GM12873 (cell line): ENCODE results near the gene SLC29A3.

Experiments used
- TF ChIP-seq, protein P1 (sequence below): IDR thresholded peaks from 2 replicates; pipeline ENCODE4 v1.5.1; 2012; ENCODE audit warnings: low read depth, mild to moderate bottlenecking, moderate library complexity, low read length, control low read depth; ENCODE audit not compliant: insufficient read depth; ENCODE audit errors: missing control alignments

Gene SLC29A3

GRCh38 chr10:71319042-71319799, at the start of gene SLC29A3:
TSS of gene SLC29A3 (plus strand) at chr10:71319259. CDS start at chr10:71319310, 51 bp downstream.
- TF ChIP-seq, protein P1, sequence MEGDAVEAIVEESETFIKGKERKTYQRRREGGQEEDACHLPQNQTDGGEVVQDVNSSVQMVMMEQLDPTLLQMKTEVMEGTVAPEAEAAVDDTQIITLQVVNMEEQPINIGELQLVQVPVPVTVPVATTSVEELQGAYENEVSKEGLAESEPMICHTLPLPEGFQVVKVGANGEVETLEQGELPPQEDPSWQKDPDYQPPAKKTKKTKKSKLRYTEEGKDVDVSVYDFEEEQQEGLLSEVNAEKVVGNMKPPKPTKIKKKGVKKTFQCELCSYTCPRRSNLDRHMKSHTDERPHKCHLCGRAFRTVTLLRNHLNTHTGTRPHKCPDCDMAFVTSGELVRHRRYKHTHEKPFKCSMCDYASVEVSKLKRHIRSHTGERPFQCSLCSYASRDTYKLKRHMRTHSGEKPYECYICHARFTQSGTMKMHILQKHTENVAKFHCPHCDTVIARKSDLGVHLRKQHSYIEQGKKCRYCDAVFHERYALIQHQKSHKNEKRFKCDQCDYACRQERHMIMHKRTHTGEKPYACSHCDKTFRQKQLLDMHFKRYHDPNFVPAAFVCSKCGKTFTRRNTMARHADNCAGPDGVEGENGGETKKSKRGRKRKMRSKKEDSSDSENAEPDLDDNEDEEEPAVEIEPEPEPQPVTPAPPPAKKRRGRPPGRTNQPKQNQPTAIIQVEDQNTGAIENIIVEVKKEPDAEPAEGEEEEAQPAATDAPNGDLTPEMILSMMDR = peak; percentile 70

- TF ChIP-seq, protein P1 = no peak
Measured at GRCh38 chr10:71269301-71270288, 49.5 kb upstream of the SLC29A3 start.

DNA sequence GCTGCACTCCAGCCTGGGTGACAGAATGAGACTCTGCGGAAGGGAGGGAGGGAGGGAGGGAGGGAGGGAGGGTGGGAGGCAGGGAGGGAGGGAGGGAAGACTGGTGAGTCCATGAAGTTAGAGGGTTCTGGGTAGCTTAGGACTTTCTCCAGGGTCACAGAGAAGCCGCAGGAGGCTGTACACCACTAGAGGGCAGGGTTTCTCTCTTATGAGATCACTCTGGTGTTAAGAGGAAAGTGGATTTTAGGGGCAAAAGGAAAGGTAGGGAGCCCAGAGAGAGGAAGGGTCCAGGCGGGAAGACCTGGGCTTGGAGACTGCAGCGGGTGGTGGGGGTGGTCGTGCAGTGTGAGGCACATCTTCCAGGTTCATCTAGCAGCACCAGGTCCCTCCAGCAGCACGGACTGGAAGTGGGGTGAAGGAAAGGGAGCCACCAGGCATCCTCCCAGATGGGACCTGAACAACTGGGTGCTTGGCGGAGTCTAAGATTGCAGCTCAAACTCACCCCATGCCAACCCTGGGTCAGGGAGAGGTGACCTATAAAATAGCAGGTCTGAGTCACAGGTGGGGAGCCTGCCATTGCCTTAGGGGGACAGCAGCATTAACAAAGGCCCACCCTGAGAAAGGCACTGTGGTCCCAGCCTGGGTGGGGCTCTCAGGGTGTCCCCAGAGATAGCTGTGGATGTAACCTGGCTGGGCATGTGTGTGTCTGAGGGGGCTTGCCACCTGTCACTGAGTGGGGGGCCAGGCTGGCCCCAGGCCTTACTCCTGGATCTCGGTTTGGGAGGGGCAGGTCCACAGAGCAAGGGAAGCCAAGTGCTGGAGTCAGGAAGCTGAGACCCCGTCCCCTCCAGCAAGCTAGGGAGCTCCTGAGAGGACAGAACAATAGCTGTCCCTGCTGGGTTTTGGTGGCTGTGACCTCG, 48.5 kb upstream of the SLC29A3 start:
- TF ChIP-seq, protein P1 = peak; percentile 82

DNA sequence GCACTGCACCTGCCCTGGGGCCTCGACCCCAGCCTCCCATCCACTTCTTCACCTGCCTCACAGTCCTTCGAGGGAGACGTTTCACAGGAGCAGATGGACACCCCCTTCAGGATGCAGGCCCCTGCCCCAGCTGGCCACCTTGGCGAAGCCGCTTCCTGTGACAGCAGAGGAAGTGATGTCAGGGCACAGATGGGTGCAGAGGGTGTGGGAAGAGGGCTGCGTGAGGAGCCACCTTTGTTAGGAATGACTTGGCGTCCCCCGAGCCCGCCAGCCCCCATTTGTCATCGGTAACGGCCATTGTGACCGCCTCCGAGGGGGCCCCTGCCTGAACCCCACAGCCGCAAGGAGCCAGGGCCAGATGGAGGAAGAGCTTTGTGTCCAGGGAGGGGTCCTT, 47.4 kb upstream of the SLC29A3 start:
- TF ChIP-seq, protein P1 = no peak

GRCh38 chr10:71272056-71272771, 46.8 kb upstream of the SLC29A3 start:
- TF ChIP-seq, protein P1 = no peak

- TF ChIP-seq, protein P1 = no peak
Measured at GRCh38 chr10:71273506-71273905, 45.6 kb upstream of the SLC29A3 start.
